SHP77 treated with DMSO at 0.1 percent for 48 hours (cell line): ENCODE data around the gene ZSCAN21.
A peak's percentile ranks its signal among the peaks of the same experiment; 100 is the strongest.

Experiments
- DNase-seq: peaks from one replicate; lab custom pipeline; 2025; lab: John Stamatoyannopoulos, UW

Gene ZSCAN21

GRCh38 chr7:100077205-100077604, 27.6 kb downstream of the ZSCAN21 start:
- no peak for DNase-seq

- no peak for DNase-seq
Measured at GRCh38 chr7:100079024-100079560, 29.5 kb downstream of the ZSCAN21 start.

- DNase-seq = no peak
Measured at GRCh38 chr7:100080907-100081534, 31.4 kb downstream of the ZSCAN21 start.

GRCh38 chr7:100081535-100082102, 32.0 kb downstream of the ZSCAN21 start, which contains the start of gene ZNF3:
ZNF3 (minus strand) TSS chr7:100081723; CDS start chr7:100077357, 4,366 bp downstream.
- peak; percentile 90 for DNase-seq

GRCh38 chr7:100082978-100083377, 33.4 kb downstream of the ZSCAN21 start:
- DNase-seq = no peak

- DNase-seq = no peak
Measured at GRCh38 chr7:100085515-100085914, 35.9 kb downstream of the ZSCAN21 start.

GRCh38 chr7:100087055-100087750, 37.6 kb downstream of the ZSCAN21 start:
- no peak for DNase-seq

- no peak for DNase-seq
Measured at GRCh38 chr7:100088095-100088620, 38.6 kb downstream of the ZSCAN21 start.

- DNase-seq = no peak
Measured at GRCh38 chr7:100088621-100089457, 39.3 kb downstream of the ZSCAN21 start, which contains the start of gene COPS6. COPS6 (plus strand) TSS chr7:100088969; CDS start chr7:100088991, 22 bp downstream.

- DNase-seq = no peak
Measured at GRCh38 chr7:100089458-100090196, 40.1 kb downstream of the ZSCAN21 start.

GRCh38 chr7:100090527-100091410, 41.2 kb downstream of the ZSCAN21 start:
- no peak for DNase-seq

GRCh38 chr7:100091411-100092181, 42.0 kb downstream of the ZSCAN21 start:
- DNase-seq = no peak

GRCh38 chr7:100093054-100093453, 43.5 kb downstream of the ZSCAN21 start:
- DNase-seq = no peak

GRCh38 chr7:100093498-100093897, 43.9 kb downstream of the ZSCAN21 start:
- DNase-seq = no peak

- DNase-seq = no peak
Measured at GRCh38 chr7:100093925-100094486, 44.4 kb downstream of the ZSCAN21 start.

- DNase-seq = no peak
Measured at GRCh38 chr7:100095289-100095688, 45.7 kb downstream of the ZSCAN21 start.

- no peak for DNase-seq
Measured at GRCh38 chr7:100095704-100096103, 46.1 kb downstream of the ZSCAN21 start.

GRCh38 chr7:100098913-100099312, 49.3 kb downstream of the ZSCAN21 start:
- DNase-seq = no peak

GRCh38 chr7:100099452-100099851, 49.9 kb downstream of the ZSCAN21 start:
- no peak for DNase-seq
